Measurements from ENCODE around the gene GHSR.

Gene GHSR

GRCh38 chr3:172402892-172403643, 45.2 kb downstream of the GHSR start:
- Histone ChIP-seq H3K9ac (ENCODE audit: insufficient read length, low read depth) (no peak overlapping the region), H3K4me3 (ENCODE audit: insufficient read length, low read depth) (no peak overlapping the region), H3K4me1 (ENCODE audit: insufficient read depth, insufficient read length) (no peaks in the 10 kb centered on the region), H3K27me3 (ENCODE audit: insufficient read depth, insufficient read length) (no peaks in the 10 kb centered on the region), H3K9me3 (ENCODE audit: insufficient read depth, low read length) (no peaks in the 10 kb centered on the region), H3K36me3 (ENCODE audit: insufficient read depth, insufficient read length, low read length) (peaks cover 5% of the 10 kb centered on the region)
- no peak for TF ChIP-seq YY1 (IDR thresholded peaks at IDR 0.05; ENCODE audit: insufficient read depth, insufficient read length)
- TF ChIP-seq ZNF274 (IDR thresholded peaks at IDR 0.05; ENCODE audit: low read depth, low read length), result no peak
- no peak for TF ChIP-seq SUZ12 (IDR thresholded peaks at IDR 0.05; ENCODE audit: extremely low read depth, insufficient read depth, insufficient read length)
- no peak for DNase-seq (ENCODE audit: low read depth, low spot score)

- no peaks in the 10 kb centered on the region for H3K9me3 ChIP-seq (ENCODE audit: insufficient read depth, low read length)
- H3K4me1 ChIP-seq (ENCODE audit: insufficient read depth, insufficient read length), result no peaks in the 10 kb centered on the region
- peaks cover 5% of the 10 kb centered on the region for H3K36me3 ChIP-seq (ENCODE audit: insufficient read depth, insufficient read length, low read length)
- no peak overlapping the region for H3K9ac ChIP-seq (ENCODE audit: insufficient read length, low read depth)
- TF ChIP-seq YY1 (IDR thresholded peaks at IDR 0.05; ENCODE audit: insufficient read depth, insufficient read length) (no peak), ZNF274 (IDR thresholded peaks at IDR 0.05; ENCODE audit: low read depth, low read length) (no peak), SUZ12 (IDR thresholded peaks at IDR 0.05; ENCODE audit: extremely low read depth, insufficient read depth, insufficient read length) (no peak)
- DNase-seq (ENCODE audit: low read depth, low spot score), result no peak
- H3K4me3 ChIP-seq (ENCODE audit: insufficient read length, low read depth), result no peak overlapping the region
- no peaks in the 10 kb centered on the region for H3K27me3 ChIP-seq (ENCODE audit: insufficient read depth, insufficient read length)
These were observed 46.2 kb downstream of the GHSR start for GRCh38 chr3:172402090-172402489.

- TF ChIP-seq SUZ12 (IDR thresholded peaks at IDR 0.05; ENCODE audit: extremely low read depth, insufficient read depth, insufficient read length), result no peak
- no peak for TF ChIP-seq ZNF274 (IDR thresholded peaks at IDR 0.05; ENCODE audit: low read depth, low read length)
- no peak for TF ChIP-seq YY1 (IDR thresholded peaks at IDR 0.05; ENCODE audit: insufficient read depth, insufficient read length)
- no peak for DNase-seq (ENCODE audit: low read depth, low spot score)
- H3K9me3 ChIP-seq (ENCODE audit: insufficient read depth, low read length), result no peaks in the 10 kb centered on the region
- H3K9ac ChIP-seq (ENCODE audit: insufficient read length, low read depth), result no peak overlapping the region
- H3K4me1 ChIP-seq (ENCODE audit: insufficient read depth, insufficient read length), result no peaks in the 10 kb centered on the region
- no peak overlapping the region for H3K4me3 ChIP-seq (ENCODE audit: insufficient read length, low read depth)
- H3K27me3 ChIP-seq (ENCODE audit: insufficient read depth, insufficient read length), result no peaks in the 10 kb centered on the region
- H3K36me3 ChIP-seq (ENCODE audit: insufficient read depth, insufficient read length, low read length), result peaks cover 8% of the 10 kb centered on the region
These were observed 49.8 kb downstream of the GHSR start for GRCh38 chr3:172398484-172398883.

GRCh38 chr3:172397716-172398405, 50.4 kb downstream of the GHSR start:
- TF ChIP-seq ZNF274 (IDR thresholded peaks at IDR 0.05; ENCODE audit: low read depth, low read length) (no peak), YY1 (IDR thresholded peaks at IDR 0.05; ENCODE audit: insufficient read depth, insufficient read length) (no peak), SUZ12 (IDR thresholded peaks at IDR 0.05; ENCODE audit: extremely low read depth, insufficient read depth, insufficient read length) (no peak)
- Histone ChIP-seq H3K36me3 (ENCODE audit: insufficient read depth, insufficient read length, low read length) (peaks cover 8% of the 10 kb centered on the region), H3K27me3 (ENCODE audit: insufficient read depth, insufficient read length) (no peaks in the 10 kb centered on the region), H3K4me3 (ENCODE audit: insufficient read length, low read depth) (no peak overlapping the region), H3K4me1 (ENCODE audit: insufficient read depth, insufficient read length) (no peaks in the 10 kb centered on the region), H3K9me3 (ENCODE audit: insufficient read depth, low read length) (no peaks in the 10 kb centered on the region), H3K9ac (ENCODE audit: insufficient read length, low read depth) (no peak overlapping the region)
- no peak for DNase-seq (ENCODE audit: low read depth, low spot score)

- no peaks in the 10 kb centered on the region for H3K27me3 ChIP-seq (ENCODE audit: insufficient read depth, insufficient read length)
- H3K9me3 ChIP-seq (ENCODE audit: insufficient read depth, low read length), result no peaks in the 10 kb centered on the region
- H3K36me3 ChIP-seq (ENCODE audit: insufficient read depth, insufficient read length, low read length), result peaks cover 8% of the 10 kb centered on the region
- no peak overlapping the region for H3K4me3 ChIP-seq (ENCODE audit: insufficient read length, low read depth)
- no peak overlapping the region for H3K9ac ChIP-seq (ENCODE audit: insufficient read length, low read depth)
- no peaks in the 10 kb centered on the region for H3K4me1 ChIP-seq (ENCODE audit: insufficient read depth, insufficient read length)
- TF ChIP-seq YY1 (IDR thresholded peaks at IDR 0.05; ENCODE audit: insufficient read depth, insufficient read length), result no peak
- TF ChIP-seq ZNF274 (IDR thresholded peaks at IDR 0.05; ENCODE audit: low read depth, low read length), result no peak
- no peak for TF ChIP-seq SUZ12 (IDR thresholded peaks at IDR 0.05; ENCODE audit: extremely low read depth, insufficient read depth, insufficient read length)
- no peak for DNase-seq (ENCODE audit: low read depth, low spot score)
These were observed 51.9 kb downstream of the GHSR start for GRCh38 chr3:172396400-172396799.

GRCh38 chr3:172394692-172395091, 53.6 kb downstream of the GHSR start:
- H3K4me3 ChIP-seq (ENCODE audit: insufficient read length, low read depth), result no peak overlapping the region
- TF ChIP-seq ZNF274 (IDR thresholded peaks at IDR 0.05; ENCODE audit: low read depth, low read length) (no peak), YY1 (IDR thresholded peaks at IDR 0.05; ENCODE audit: insufficient read depth, insufficient read length) (no peak), SUZ12 (IDR thresholded peaks at IDR 0.05; ENCODE audit: extremely low read depth, insufficient read depth, insufficient read length) (no peak)
- H3K9me3 ChIP-seq (ENCODE audit: insufficient read depth, low read length), result no peaks in the 10 kb centered on the region
- no peaks in the 10 kb centered on the region for H3K27me3 ChIP-seq (ENCODE audit: insufficient read depth, insufficient read length)
- no peaks in the 10 kb centered on the region for H3K4me1 ChIP-seq (ENCODE audit: insufficient read depth, insufficient read length)
- DNase-seq (ENCODE audit: low read depth, low spot score), result no peak
- no peak overlapping the region for H3K9ac ChIP-seq (ENCODE audit: insufficient read length, low read depth)
- H3K36me3 ChIP-seq (ENCODE audit: insufficient read depth, insufficient read length, low read length), result peaks cover 3% of the 10 kb centered on the region
